Thyroid gland (tissue), 4 donors: ENCODE data around the gene SPACDR. TPM values are rescaled to one million over a fixed set of nuclear protein-coding genes. Genes with fewer than 3 reads are reported as not detected.
"Not testable (repeated sequence)": the region's sequence is repeated elsewhere in the genome, so short reads cannot be mapped to it uniquely, and the experiment has no call there.

ENCODE experiments used
- DNase-seq, 2 donors: peaks; one replicate each; pipeline ENCODE4 v3.0.0-alpha.2; 2019
- H3K27ac ChIP-seq, 3 donors: fragments of 200-600 bp; sonication (generic); 1 replicate in 2 of 3; 2 replicates in 1 of 3; pipeline ENCODE4 v1.5.1; 2016 to 2019; ENCODE audit warnings: mild to moderate bottlenecking in 1 of 3, moderate library complexity in 1 of 3
- H3K27me3 ChIP-seq: fragments of 200-600 bp; sonication (generic); one replicate; pipeline ENCODE4 v1.5.1; 2019
- H3K36me3 ChIP-seq, 2 donors: fragments of 200-600 bp; sonication (generic); one replicate each; pipeline ENCODE4 v1.5.1; 2016 to 2019
- H3K4me1 ChIP-seq, 2 donors: fragments of 200-600 bp; sonication (generic); one replicate each; pipeline ENCODE4 v1.5.1; 2017 to 2019
- H3K4me3 ChIP-seq, 3 donors: fragments of 200-600 bp; sonication (generic); replicated peaks in 1 of 3; 1 replicate in 2 of 3; 2 replicates in 1 of 3; pipeline ENCODE4 v1.5.1; 2016; ENCODE audit warnings: mild to moderate bottlenecking in 1 of 3
- H3K9me3 ChIP-seq: fragments of 200-600 bp; sonication (generic); one replicate; pipeline ENCODE4 v1.5.1; 2017
- POLR2A ChIP-seq, 2 donors: fragments of 450-650 bp; IDR thresholded peaks; one replicate each; pipeline ENCODE4 v1.6.1; 2017; ENCODE audit warnings: antibody characterized with exemption in 2 of 2, mild to moderate bottlenecking in 2 of 2, moderate library complexity in 1 of 2
- WGBS, 2 donors: methylation state at CpG; one replicate each; pipeline ENCODE4 v1.1.5; 2017; 5-methylcytosine and 5-hydroxymethylcytosine counted together
- intact Hi-C: fragments of 100-400 bp; cut with DNase I; formaldehyde crosslinking; loops from one replicate; pipeline ENCODE4 v1.15.1; 2023
- total RNA-seq, 4 donors: library from RNA; depleted of rRNA; stranded (reverse); fragments of >200 nt; gene quantifications; one replicate each; pipeline ENCODE4 v1.2.3, GENCODE V29; 2016
- TF ChIP-seq, protein P1 (sequence below), 6 experiments: fragments of 200-600 bp in 3 of 6; fragments of 450-650 bp in 3 of 6; sonication (generic) in 3 of 6; IDR thresholded peaks; one replicate each; pipeline ENCODE4 v1.5.1; 2016 to 2019; ENCODE audit warnings: antibody characterized with exemption in 6 of 6, mild to moderate bottlenecking in 2 of 6, inconsistent platforms in 1 of 6, moderate library complexity in 1 of 6

Gene SPACDR
- total RNA-seq, 4 donors from 2014 or later = 2.0 TPM; not detected in 3

DNA sequence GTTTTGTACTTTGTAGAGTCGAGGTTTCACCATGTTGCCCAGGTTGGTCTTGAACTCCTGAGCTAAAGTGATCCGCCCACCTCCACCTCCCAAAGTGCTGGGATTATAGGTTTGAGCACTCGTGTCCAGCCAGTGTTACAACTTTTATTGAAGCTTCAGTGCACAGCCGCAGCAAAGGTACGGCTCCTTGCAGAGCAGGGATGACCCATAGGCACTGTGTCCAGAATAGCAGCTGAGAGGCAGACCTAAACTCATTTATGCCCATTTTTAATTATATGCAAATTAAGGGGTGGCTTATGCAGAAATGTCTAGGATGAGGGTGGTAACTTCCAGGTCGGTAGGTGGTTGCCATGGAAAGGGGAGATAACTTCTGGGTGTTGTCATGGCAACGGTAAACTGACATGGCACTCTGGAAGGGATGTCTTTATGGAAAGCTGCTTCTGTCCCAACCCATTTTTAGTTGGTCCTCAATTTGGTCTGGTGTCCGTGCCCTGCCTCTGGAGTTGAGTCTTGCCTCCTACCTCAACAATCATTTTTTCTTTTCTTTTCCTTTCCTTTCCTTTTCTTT, 42.4 kb upstream of the SPACDR start:
- intact Hi-C loops = no loop called here
- WGBS, 2 donors = 45 to 63% methylated on average over 6 to 8 of the region's 8 CpGs
- Histone ChIP-seq H3K36me3 (no peaks in the 10 kb centered on the region), H3K9me3 (no peaks in the 10 kb centered on the region), H3K4me3 (no peak overlapping the region), H3K27me3 (no peaks in the 10 kb centered on the region), H3K4me1 (peaks cover 0 to 4% of the 10 kb centered on the region in 2 donors), H3K27ac (no peak overlapping the region)
- no peak for TF ChIP-seq POLR2A (IDR thresholded peaks at IDR 0.05)
- TF ChIP-seq, protein P1, sequence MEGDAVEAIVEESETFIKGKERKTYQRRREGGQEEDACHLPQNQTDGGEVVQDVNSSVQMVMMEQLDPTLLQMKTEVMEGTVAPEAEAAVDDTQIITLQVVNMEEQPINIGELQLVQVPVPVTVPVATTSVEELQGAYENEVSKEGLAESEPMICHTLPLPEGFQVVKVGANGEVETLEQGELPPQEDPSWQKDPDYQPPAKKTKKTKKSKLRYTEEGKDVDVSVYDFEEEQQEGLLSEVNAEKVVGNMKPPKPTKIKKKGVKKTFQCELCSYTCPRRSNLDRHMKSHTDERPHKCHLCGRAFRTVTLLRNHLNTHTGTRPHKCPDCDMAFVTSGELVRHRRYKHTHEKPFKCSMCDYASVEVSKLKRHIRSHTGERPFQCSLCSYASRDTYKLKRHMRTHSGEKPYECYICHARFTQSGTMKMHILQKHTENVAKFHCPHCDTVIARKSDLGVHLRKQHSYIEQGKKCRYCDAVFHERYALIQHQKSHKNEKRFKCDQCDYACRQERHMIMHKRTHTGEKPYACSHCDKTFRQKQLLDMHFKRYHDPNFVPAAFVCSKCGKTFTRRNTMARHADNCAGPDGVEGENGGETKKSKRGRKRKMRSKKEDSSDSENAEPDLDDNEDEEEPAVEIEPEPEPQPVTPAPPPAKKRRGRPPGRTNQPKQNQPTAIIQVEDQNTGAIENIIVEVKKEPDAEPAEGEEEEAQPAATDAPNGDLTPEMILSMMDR (IDR thresholded peaks at IDR 0.05) = no peak
- no peak for DNase-seq

DNA sequence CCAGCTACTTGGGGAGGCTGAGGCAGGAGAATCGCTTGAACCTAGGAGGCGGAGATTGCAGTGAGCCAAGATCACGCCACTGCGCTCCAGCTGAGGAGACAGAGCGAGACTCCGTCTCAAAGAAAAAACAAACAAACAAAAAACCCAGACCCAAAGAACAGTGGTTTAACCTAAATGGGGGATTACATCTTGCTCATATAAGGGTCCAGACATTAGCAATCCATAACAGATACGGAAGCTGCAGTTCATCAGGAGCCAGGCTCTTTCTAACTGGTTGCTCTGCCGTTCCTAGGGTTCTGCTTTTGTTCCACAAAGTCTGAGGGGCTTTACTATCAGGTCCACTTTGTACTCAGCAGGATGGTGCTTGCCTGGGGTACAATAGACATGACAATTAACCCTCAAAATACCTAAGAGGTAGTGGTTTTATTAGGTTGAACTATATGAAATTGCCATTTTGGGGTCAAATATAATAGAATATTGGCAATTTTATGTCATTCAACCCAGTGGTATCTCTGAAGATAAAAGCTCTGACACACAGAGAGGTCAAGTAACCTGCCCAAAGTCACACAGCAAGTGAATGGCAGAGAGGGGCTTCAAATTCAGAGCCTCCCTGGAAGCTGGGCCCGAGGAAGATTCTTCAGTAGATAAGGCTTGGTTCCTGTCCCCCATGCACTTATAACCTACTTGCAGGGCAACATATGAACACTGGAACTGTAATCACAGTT, 41.0 kb upstream of the SPACDR start:
- WGBS, 2 donors = 92 to 94% methylated on average over 9 of the region's 9 CpGs
- no peak overlapping the region for H3K27ac ChIP-seq

DNA sequence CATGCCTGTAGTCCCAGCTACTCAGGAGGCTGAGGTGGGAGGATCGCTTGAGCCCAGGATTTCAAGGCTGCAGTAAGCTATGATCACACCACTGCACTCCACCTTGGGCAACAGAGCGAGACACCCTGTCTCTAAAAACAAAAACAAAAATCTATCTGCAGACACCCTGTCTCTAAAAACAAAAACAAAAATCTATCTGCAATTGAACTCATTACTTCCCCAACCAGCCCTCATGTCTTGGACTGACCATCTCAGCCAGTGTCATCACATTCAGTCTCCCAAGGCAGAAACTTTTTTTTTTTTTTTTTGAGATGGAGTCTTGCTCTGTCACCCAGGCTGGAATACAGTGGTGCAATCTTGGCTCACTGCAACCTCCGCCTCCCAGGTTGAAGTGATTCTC, 40.0 kb upstream of the SPACDR start:
- H3K4me3 ChIP-seq, DNase-seq, H3K36me3 ChIP-seq, H3K27me3 ChIP-seq, H3K9me3 ChIP-seq, intact Hi-C loops, H3K4me1 ChIP-seq: not testable (repeated sequence)
- 93 to 94% methylated on average over 3 of the region's 3 CpGs for WGBS, 2 donors
- peak overlapping the region in 1 of 3 donors; percentile 7 for H3K27ac ChIP-seq

More for the DNA sequence above, 41.0 kb upstream of the SPACDR start:
- no peak for DNase-seq
- no peaks in the 10 kb centered on the region for H3K9me3 ChIP-seq
- peaks cover 0 to 4% of the 10 kb centered on the region in 2 donors for H3K4me1 ChIP-seq
- intact Hi-C loops = no loop called here
- H3K36me3 ChIP-seq = no peaks in the 10 kb centered on the region
- no peak overlapping the region for H3K4me3 ChIP-seq
- H3K27me3 ChIP-seq = no peaks in the 10 kb centered on the region
- no peak for TF ChIP-seq POLR2A (IDR thresholded peaks at IDR 0.05)
- TF ChIP-seq, protein P1 (IDR thresholded peaks at IDR 0.05) = no peak

DNA sequence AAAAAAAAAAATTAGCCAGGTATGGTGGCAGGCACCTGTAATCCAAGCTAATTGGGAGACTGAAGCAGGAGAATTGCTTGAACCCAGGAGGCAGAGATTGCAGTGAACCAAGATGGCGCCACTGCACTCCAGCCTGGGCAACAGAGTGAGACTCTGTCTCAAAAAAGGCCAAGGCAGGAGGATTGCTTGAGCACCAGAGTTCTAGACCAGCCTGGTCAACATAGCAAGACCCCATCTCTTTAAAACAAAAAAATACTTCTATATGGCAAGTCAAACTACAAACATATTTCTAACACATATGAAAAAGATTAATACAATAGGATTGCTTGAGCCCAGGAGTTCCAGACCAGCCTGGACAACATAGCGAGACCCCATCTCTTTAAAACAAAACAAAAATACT, 36.7 kb upstream of the SPACDR start:
- H3K4me3 ChIP-seq, DNase-seq, H3K27me3 ChIP-seq, H3K27ac ChIP-seq, H3K36me3 ChIP-seq, H3K9me3 ChIP-seq, intact Hi-C loops, H3K4me1 ChIP-seq: not testable (repeated sequence)
- 95 to 96% methylated on average over 2 of the region's 2 CpGs for WGBS, 2 donors

DNA sequence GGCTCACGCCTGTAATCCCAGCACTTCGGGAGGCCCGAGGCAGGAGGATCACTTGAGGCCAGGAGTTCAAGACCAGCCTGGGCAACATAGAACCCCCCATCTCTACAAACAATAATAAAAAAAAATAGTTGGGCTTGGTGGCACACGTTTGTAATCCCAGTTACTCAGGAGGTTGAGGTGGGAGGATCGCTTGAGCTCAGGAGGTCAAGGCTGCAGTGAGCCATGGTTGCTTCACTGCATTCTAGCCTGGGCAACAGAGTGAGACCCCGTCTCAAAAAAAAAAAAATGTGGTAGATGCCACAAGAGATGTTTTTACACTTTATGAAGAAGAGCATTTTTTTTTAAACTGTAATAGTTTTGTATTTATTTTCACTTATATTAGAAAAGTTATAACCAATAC, 32.4 kb upstream of the SPACDR start:
- TF ChIP-seq POLR2A (IDR thresholded peaks at IDR 0.05) = no peak
- Histone ChIP-seq H3K4me3 (no peak overlapping the region), H3K9me3 (no peaks in the 10 kb centered on the region), H3K4me1 (peaks cover 12 to 13% of the 10 kb centered on the region in 2 donors), H3K27ac (no peak overlapping the region), H3K36me3 (no peaks in the 10 kb centered on the region), H3K27me3 (no peaks in the 10 kb centered on the region)
- DNase-seq = no peak
- intact Hi-C loops = no loop called here
- WGBS, 2 donors = 88 to 90% methylated on average over 6 of the region's 6 CpGs

DNA sequence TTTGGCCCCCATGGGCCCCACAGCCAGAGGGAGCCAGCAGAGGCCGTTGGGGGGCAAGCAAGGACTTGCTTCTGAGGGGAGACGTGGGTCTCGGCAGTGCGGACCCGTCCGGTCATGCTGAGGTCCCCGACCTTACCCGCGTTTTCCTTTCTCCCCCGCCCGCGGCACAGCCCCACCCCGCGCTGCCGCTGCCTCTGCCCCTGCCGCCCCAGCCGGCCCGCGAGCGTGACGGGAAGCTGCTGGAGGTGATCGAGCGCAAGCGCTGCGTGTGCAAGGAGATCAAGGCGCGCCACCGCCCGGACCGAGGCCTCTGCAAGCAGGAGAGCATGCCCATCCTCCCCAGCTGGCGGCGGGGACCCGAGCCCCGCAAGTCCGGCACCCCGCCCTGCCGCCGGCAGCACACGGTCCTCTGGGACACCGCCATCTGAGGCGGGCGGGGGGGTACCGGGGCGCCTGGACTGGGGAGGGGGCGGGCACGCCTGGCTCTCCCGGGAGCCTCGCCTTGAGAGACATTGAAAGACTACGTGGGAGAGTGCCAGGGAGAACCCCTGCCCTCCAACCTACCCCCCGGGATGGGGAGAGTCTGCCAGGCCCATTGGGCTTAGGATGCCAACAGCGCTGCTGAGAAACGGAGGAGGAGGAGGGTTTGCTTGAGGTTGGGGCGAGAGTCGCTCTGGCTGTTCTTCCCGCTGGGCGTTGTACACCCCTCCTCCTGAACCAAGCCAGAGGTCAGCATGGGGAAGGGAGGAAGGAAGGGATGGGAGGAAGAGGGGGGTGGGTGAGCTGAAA, 29.6 kb upstream of the SPACDR start:
- Histone ChIP-seq H3K27me3 (no peaks in the 10 kb centered on the region), H3K27ac (peak overlapping the region in 1 of 3 donors; percentile 63), H3K36me3 (no peaks in the 10 kb centered on the region), H3K4me3 (peak overlapping the region in 1 of 3 donors; percentile 32), H3K9me3 (no peaks in the 10 kb centered on the region), H3K4me1 (peaks cover 12 to 13% of the 10 kb centered on the region in 2 donors)
- WGBS, 2 donors = 15 to 29% methylated on average over 10 to 18 of the region's 56 CpGs
- peak in 1 of 2 donors; percentile 14 for TF ChIP-seq POLR2A (IDR thresholded peaks at IDR 0.05)
- TF ChIP-seq, protein P1 (IDR thresholded peaks at IDR 0.05) = no peak
- intact Hi-C loops = no loop called here
- DNase-seq = peak; percentile 58 to 67
